HG02938 (cell line): ENCODE measurements around the gene RND1.
"Not testable (repeated sequence)": the region's sequence is repeated elsewhere in the genome, so short reads cannot be mapped to it uniquely, and the experiment has no call there.

Experiments
- ATAC-seq: cut with Tn5 transposase; IDR thresholded peaks from one replicate; pipeline ENCODE4 v1.9.1; 2021; ENCODE audit warnings: mild to moderate bottlenecking, moderate library complexity; ENCODE audit not compliant: unreplicated experiment

Gene RND1

GRCh38 chr12:48865281-48866051, at the start of gene RND1:
RND1 (minus strand) TSS chr12:48865870; CDS start chr12:48865767, 103 bp downstream.
- peak; percentile 87 for ATAC-seq

- ATAC-seq: no peak
These were observed 44.5 kb upstream of the RND1 start for GRCh38 chr12:48910196-48910595.

- not testable (repeated sequence) for ATAC-seq
These were observed 44.0 kb upstream of the RND1 start for GRCh38 chr12:48909698-48910097.

- ATAC-seq: no peak
These were observed 41.6 kb upstream of the RND1 start for GRCh38 chr12:48907245-48907644.

GRCh38 chr12:48903982-48904411, 38.3 kb upstream of the RND1 start:
- ATAC-seq: peak; percentile 81

- ATAC-seq: no peak
These were observed 37.8 kb upstream of the RND1 start for GRCh38 chr12:48903363-48903981.

- no peak for ATAC-seq
These were observed 35.6 kb upstream of the RND1 start for GRCh38 chr12:48901278-48901677.

GRCh38 chr12:48899651-48900050, 34.0 kb upstream of the RND1 start:
- no peak for ATAC-seq

GRCh38 chr12:48894271-48894670, 28.6 kb upstream of the RND1 start:
- ATAC-seq: no peak

GRCh38 chr12:48890657-48891418, 25.2 kb upstream of the RND1 start:
- ATAC-seq: no peak

GRCh38 chr12:48889679-48890078, 24.0 kb upstream of the RND1 start:
- no peak for ATAC-seq

- no peak for ATAC-seq
These were observed 17.9 kb upstream of the RND1 start for GRCh38 chr12:48883305-48884161.

GRCh38 chr12:48882972-48883304, 17.3 kb upstream of the RND1 start:
- ATAC-seq: no peak

- ATAC-seq: no peak
These were observed 16.6 kb upstream of the RND1 start for GRCh38 chr12:48882315-48882687.

GRCh38 chr12:48881686-48882314, 16.1 kb upstream of the RND1 start:
- ATAC-seq: no peak

GRCh38 chr12:48880647-48881046, 15.0 kb upstream of the RND1 start:
- no peak for ATAC-seq

GRCh38 chr12:48878548-48878947, 12.9 kb upstream of the RND1 start:
- no peak for ATAC-seq

GRCh38 chr12:48875944-48876515, 10.4 kb upstream of the RND1 start:
- ATAC-seq: no peak

GRCh38 chr12:48873534-48873933, 7.9 kb upstream of the RND1 start:
- ATAC-seq: not testable (repeated sequence)

GRCh38 chr12:48873096-48873495, 7.4 kb upstream of the RND1 start:
- ATAC-seq: no peak
